Measurements from ENCODE around the gene RETREG1. TPM values are rescaled to one million over a fixed set of nuclear protein-coding genes. Genes with fewer than 3 reads are reported as not detected.

Gene RETREG1
- polyA plus RNA-seq, 1 of the 3 experiments (the other 2 are of a cell fraction): 0.43 TPM

DNA sequence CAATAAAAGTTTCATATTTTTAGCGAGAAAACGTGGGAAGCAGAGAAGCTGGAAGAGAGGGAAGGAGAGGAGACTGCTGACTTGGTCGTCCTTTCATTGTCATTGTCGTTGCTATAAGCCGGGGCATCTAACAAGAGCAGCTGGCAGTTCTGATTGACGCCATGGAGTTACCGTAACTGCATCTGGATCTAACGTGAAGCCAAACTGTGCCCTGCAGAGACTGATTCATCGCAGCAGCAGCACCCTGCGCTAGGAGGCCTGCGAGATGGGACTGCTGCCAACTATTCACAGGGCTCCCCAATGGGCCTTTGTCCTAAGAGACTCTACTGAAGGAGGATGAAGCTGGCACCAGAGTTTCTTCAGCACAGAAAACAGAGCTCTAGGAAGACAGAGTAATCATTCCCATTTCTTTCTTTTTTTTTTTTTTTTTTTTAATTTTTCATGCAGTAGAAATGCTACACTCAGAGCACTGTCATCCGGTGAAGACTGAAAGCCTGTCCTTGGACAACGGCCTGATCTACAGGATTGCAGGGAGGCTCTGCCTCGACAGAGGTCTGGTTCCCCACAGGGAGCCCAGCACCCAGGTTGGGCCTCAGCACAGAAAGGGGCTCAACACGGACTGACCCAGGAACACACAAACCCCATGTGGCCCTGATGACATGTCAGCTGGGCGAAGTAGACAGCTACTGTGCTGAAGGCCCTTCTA lies 47.8 kb downstream of the RETREG1 start:
- Histone ChIP-seq H3K36me3 (replicated peaks in 1 of 2; ENCODE audit: control insufficient read depth in 1 of 2, insufficient read depth in 2 of 2, low read length in 1 of 2) (no peaks in the 10 kb centered on the region), H3K27me3 (ENCODE audit: insufficient read depth) (no peaks in the 10 kb centered on the region; the same call in 1 of the 2 replicates), H2AFZ (ENCODE audit: low read depth) (peak overlapping the region; percentile 36; the same call in 1 of the 2 replicates), H3K4me3 (ENCODE audit: low read depth in 2 of 2, low read length in 1 of 2) (no peak overlapping the region), H3K9me3 (no peaks in the 10 kb centered on the region), H3K4me1 (ENCODE audit: control insufficient read depth in 1 of 2, insufficient read depth in 2 of 2, low read depth in 1 of 2, low read length in 1 of 2) (peaks cover 0 to 17% of the 10 kb centered on the region in 2 experiments; a peak in 2 of 4 replicates), H4K20me1 (ENCODE audit: insufficient read depth) (no peaks in the 10 kb centered on the region), H3K79me2 (ENCODE audit: insufficient read depth) (no peaks in the 10 kb centered on the region), H3K9me2 (no peaks in the 10 kb centered on the region), H3K4me2 (peak overlapping the region; percentile 46), H3F3A (replicated peaks; ENCODE audit: insufficient read depth) (peaks cover 8% of the 10 kb centered on the region), H3K27ac (ENCODE audit: low read depth in 2 of 2, low read length in 1 of 2) (peak overlapping the region; percentile 41 to 62), H3K9ac (no peak overlapping the region)
- peak; percentile 96 for TF ChIP-seq TCF12 (IDR thresholded peaks at IDR 0.05)
- TF ChIP-seq MXI1 (IDR thresholded peaks at IDR 0.05; ENCODE audit: low read depth, low read length): peak; percentile 20; the same call in 1 of the 2 replicates
- TF ChIP-seq CHD2 (IDR thresholded peaks at IDR 0.05; ENCODE audit: low read length, partially characterized antibody): peak; percentile 92
- no peak for TF ChIP-seq RXRA (IDR thresholded peaks at IDR 0.05; ENCODE audit: borderline replicate concordance, low read depth)
- TF ChIP-seq, protein P1, sequence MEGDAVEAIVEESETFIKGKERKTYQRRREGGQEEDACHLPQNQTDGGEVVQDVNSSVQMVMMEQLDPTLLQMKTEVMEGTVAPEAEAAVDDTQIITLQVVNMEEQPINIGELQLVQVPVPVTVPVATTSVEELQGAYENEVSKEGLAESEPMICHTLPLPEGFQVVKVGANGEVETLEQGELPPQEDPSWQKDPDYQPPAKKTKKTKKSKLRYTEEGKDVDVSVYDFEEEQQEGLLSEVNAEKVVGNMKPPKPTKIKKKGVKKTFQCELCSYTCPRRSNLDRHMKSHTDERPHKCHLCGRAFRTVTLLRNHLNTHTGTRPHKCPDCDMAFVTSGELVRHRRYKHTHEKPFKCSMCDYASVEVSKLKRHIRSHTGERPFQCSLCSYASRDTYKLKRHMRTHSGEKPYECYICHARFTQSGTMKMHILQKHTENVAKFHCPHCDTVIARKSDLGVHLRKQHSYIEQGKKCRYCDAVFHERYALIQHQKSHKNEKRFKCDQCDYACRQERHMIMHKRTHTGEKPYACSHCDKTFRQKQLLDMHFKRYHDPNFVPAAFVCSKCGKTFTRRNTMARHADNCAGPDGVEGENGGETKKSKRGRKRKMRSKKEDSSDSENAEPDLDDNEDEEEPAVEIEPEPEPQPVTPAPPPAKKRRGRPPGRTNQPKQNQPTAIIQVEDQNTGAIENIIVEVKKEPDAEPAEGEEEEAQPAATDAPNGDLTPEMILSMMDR (IDR thresholded peaks at IDR 0.05): no peak
- peak; percentile 64; the same call in 1 of the 2 replicates for TF ChIP-seq FOSL2 (IDR thresholded peaks at IDR 0.05; ENCODE audit: borderline replicate concordance, low read depth)
- TF ChIP-seq, protein P2, sequence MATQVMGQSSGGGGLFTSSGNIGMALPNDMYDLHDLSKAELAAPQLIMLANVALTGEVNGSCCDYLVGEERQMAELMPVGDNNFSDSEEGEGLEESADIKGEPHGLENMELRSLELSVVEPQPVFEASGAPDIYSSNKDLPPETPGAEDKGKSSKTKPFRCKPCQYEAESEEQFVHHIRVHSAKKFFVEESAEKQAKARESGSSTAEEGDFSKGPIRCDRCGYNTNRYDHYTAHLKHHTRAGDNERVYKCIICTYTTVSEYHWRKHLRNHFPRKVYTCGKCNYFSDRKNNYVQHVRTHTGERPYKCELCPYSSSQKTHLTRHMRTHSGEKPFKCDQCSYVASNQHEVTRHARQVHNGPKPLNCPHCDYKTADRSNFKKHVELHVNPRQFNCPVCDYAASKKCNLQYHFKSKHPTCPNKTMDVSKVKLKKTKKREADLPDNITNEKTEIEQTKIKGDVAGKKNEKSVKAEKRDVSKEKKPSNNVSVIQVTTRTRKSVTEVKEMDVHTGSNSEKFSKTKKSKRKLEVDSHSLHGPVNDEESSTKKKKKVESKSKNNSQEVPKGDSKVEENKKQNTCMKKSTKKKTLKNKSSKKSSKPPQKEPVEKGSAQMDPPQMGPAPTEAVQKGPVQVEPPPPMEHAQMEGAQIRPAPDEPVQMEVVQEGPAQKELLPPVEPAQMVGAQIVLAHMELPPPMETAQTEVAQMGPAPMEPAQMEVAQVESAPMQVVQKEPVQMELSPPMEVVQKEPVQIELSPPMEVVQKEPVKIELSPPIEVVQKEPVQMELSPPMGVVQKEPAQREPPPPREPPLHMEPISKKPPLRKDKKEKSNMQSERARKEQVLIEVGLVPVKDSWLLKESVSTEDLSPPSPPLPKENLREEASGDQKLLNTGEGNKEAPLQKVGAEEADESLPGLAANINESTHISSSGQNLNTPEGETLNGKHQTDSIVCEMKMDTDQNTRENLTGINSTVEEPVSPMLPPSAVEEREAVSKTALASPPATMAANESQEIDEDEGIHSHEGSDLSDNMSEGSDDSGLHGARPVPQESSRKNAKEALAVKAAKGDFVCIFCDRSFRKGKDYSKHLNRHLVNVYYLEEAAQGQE (IDR thresholded peaks at IDR 0.05; ENCODE audit: low read depth, low read length): no peak
- no peak for TF ChIP-seq GABPA (IDR thresholded peaks at IDR 0.05; ENCODE audit: low read depth)
- TF ChIP-seq POLR2AphosphoS5 (IDR thresholded peaks at IDR 0.05; ENCODE audit: low read depth, low read length): peak; percentile 71
- peak; percentile 96 for TF ChIP-seq NFIC (IDR thresholded peaks at IDR 0.05; ENCODE audit: borderline replicate concordance)
- TF ChIP-seq, protein P3, sequence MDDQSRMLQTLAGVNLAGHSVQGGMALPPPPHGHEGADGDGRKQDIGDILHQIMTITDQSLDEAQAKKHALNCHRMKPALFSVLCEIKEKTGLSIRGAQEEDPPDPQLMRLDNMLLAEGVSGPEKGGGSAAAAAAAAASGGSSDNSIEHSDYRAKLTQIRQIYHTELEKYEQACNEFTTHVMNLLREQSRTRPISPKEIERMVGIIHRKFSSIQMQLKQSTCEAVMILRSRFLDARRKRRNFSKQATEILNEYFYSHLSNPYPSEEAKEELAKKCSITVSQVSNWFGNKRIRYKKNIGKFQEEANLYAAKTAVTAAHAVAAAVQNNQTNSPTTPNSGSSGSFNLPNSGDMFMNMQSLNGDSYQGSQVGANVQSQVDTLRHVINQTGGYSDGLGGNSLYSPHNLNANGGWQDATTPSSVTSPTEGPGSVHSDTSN (IDR thresholded peaks at IDR 0.05): peak; percentile 76
- TF ChIP-seq SMC3 (IDR thresholded peaks at IDR 0.05; ENCODE audit: low read depth, low read length): no peak
- peak; percentile 92 for TF ChIP-seq GATA2 (CRISPR knock-in tag; IDR thresholded peaks at IDR 0.05)
- peak; percentile 66 to 77; a peak in 2 of 4 replicates for TF ChIP-seq EP300 (IDR thresholded peaks at IDR 0.05; ENCODE audit: borderline replicate concordance in 1 of 2, low read depth in 1 of 2, low read length in 1 of 2)
- no peak for TF ChIP-seq ELF1 (IDR thresholded peaks at IDR 0.05)
- peak; percentile 57 for TF ChIP-seq JUND (IDR thresholded peaks at IDR 0.05)
- peak; percentile 86 for TF ChIP-seq RCOR1 (IDR thresholded peaks at IDR 0.05; ENCODE audit: low read length)
- TF ChIP-seq SIN3A (IDR thresholded peaks at IDR 0.05; ENCODE audit: borderline replicate concordance, low read depth, low read length): peak; percentile 50; the same call in 1 of the 2 replicates
- TF ChIP-seq, protein P4, sequence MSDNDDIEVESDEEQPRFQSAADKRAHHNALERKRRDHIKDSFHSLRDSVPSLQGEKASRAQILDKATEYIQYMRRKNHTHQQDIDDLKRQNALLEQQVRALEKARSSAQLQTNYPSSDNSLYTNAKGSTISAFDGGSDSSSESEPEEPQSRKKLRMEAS (IDR thresholded peaks at IDR 0.05; ENCODE audit: low read depth): peak; percentile 95
- TF ChIP-seq TEAD4 (IDR thresholded peaks at IDR 0.05; ENCODE audit: borderline replicate concordance, insufficient read depth): peak; percentile 55; the same call in 1 of the 2 replicates
- TF ChIP-seq MEF2A (IDR thresholded peaks at IDR 0.05; ENCODE audit: borderline replicate concordance, low read depth): no peak
- CTCF ChIA-PET: interaction anchor here (1.0 to 2.8 kb wide), 6 partner anchors 12 to 97 kb away, joined by 3 to 9 read pairs (median 5); no protein-coding TSS in a partner anchor
- WGBS (ENCODE audit: low lambda C conversion rate): 25% methylated on average over 16 of the region's 16 CpGs
- DNase-seq: peak; percentile 80
- POLR2A ChIA-PET: no interaction called here

Measured in SK-N-SH (cell line).